MM.1S (cell line): ENCODE data around the gene PSMD1.

Source experiments
- DNase-seq: peaks from one replicate; pipeline ENCODE4 v3.0.0-alpha.2; 2015
- H2AFZ ChIP-seq: fragments of 300-600 bp; sonication (generic); 2 replicates; pipeline ENCODE4 v1.6.0; 2016; ENCODE audit warnings: antibody characterized with exemption, low read length
- H3F3A ChIP-seq: fragments of 300-600 bp; sonication (generic); 2 replicates; pipeline ENCODE4 v1.6.1; 2016; ENCODE audit warnings: mild to moderate bottlenecking, antibody characterized with exemption, low read length, moderate library complexity, mixed read lengths; ENCODE audit not compliant: insufficient read depth
- H3K27ac ChIP-seq: fragments of 300-600 bp; sonication (generic); 2 replicates; pipeline ENCODE4 v1.5.1; 2016; ENCODE audit warnings: mild to moderate bottlenecking, low read length
- H3K27me3 ChIP-seq: fragments of 300-600 bp; sonication (generic); replicated peaks from 2 replicates; pipeline ENCODE4 v1.6.0; 2016; ENCODE audit warnings: low read length; ENCODE audit not compliant: insufficient read depth
- H3K36me3 ChIP-seq: fragments of 300-600 bp; sonication (generic); replicated peaks from 2 replicates; pipeline ENCODE4 v1.6.1; 2016; ENCODE audit warnings: mild to moderate bottlenecking, low read length, mixed read lengths; ENCODE audit not compliant: insufficient read depth
- H3K4me1 ChIP-seq: fragments of 300-600 bp; sonication (generic); 2 replicates; pipeline ENCODE4 v1.6.1; 2016; ENCODE audit warnings: low read length, mixed read lengths
- H3K4me2 ChIP-seq: fragments of 300-600 bp; sonication (generic); 2 replicates; pipeline ENCODE4 v1.6.0; 2016; ENCODE audit warnings: low read depth, low read length
- H3K4me3 ChIP-seq: fragments of 300-600 bp; sonication (generic); 2 replicates; pipeline ENCODE4 v1.5.1; 2016; ENCODE audit warnings: low read length, mixed read lengths
- H3K79me2 ChIP-seq: fragments of 300-600 bp; sonication (generic); 2 replicates; pipeline ENCODE4 v1.6.1; 2016; ENCODE audit warnings: mixed run types, low read length, mixed read lengths
- H3K9ac ChIP-seq: fragments of 300-600 bp; sonication (generic); 2 replicates; pipeline ENCODE4 v1.6.1; 2016; ENCODE audit warnings: low read length, mixed read lengths
- H3K9me2 ChIP-seq: fragments of 300-600 bp; sonication (generic); replicated peaks from 2 replicates; pipeline ENCODE4 v1.6.1; 2016; ENCODE audit warnings: mild to moderate bottlenecking, low read length, mixed read lengths; ENCODE audit not compliant: insufficient read depth
- H3K9me3 ChIP-seq: fragments of 300-600 bp; sonication (generic); replicated peaks from 2 replicates; pipeline ENCODE4 v1.6.1; 2016; ENCODE audit warnings: mild to moderate bottlenecking, low read length, mixed read lengths; ENCODE audit not compliant: insufficient read depth
- H4K20me1 ChIP-seq: fragments of 300-600 bp; sonication (generic); 2 replicates; pipeline ENCODE4 v1.6.1; 2016; ENCODE audit warnings: mild to moderate bottlenecking, low read length, moderate library complexity, mixed read lengths; ENCODE audit not compliant: insufficient read depth
- EZH2 ChIP-seq: fragments of 300-600 bp; sonication (generic); optimal IDR thresholded peaks from 2 replicates; pipeline ENCODE3; 2017; ENCODE audit warnings: low read depth, mild to moderate bottlenecking, antibody characterized with exemption, low read length, mixed read lengths
- EZH2phosphoT487 ChIP-seq: fragments of 300-600 bp; sonication (generic); IDR thresholded peaks from 2 replicates; pipeline ENCODE4 v1.6.1; 2018; ENCODE audit warnings: antibody characterized with exemption, low read length
- TF ChIP-seq, protein P1 (sequence below): fragments of 300-600 bp; sonication (generic); IDR thresholded peaks from 2 replicates; pipeline ENCODE4 v1.5.1; 2016; ENCODE audit warnings: antibody characterized with exemption, low read length, mixed read lengths

PSMD1 gene

DNA sequence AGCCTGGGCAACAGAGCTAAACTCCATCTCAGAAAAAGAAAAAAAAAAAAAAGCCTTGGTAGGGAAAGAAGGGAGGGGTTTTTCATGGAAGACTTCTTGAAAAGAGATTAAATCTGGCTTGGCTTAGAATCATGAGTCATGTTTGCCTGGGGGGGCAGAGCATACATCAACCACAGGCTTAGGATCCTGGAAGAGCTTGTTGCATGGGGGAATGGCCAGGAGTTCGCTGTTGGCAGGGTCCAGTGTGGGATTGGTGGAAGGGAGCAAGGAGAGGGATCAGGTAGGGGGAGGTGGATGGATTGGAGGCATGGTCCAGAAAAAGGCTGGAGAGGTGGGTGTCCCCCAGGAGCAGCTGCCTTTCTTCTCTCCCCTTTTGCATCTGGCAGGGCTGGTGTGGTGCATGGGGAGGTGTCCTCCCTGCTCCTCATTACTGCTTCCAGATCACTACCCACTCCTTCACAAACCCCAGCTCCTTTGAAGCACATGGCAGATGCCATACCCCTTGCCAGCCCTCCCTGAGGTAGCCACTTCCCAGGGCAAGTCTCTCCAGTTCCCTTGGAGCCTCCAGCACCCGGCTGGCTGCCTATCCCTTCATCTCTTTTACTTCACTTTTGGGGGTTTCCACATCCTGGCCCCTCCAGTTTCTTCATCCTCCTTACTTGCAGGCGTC is 144.3 kb downstream of the PSMD1 start:
- no peaks in the 10 kb centered on the region for H4K20me1 ChIP-seq
- H3K27ac ChIP-seq: no peak overlapping the region
- H3K9me2 ChIP-seq: no peaks in the 10 kb centered on the region
- H3K4me2 ChIP-seq: no peak overlapping the region
- no peaks in the 10 kb centered on the region for H3K79me2 ChIP-seq
- no peak for DNase-seq
- H3K9ac ChIP-seq: no peak overlapping the region
- H3K9me3 ChIP-seq: no peaks in the 10 kb centered on the region
- TF ChIP-seq, protein P1, sequence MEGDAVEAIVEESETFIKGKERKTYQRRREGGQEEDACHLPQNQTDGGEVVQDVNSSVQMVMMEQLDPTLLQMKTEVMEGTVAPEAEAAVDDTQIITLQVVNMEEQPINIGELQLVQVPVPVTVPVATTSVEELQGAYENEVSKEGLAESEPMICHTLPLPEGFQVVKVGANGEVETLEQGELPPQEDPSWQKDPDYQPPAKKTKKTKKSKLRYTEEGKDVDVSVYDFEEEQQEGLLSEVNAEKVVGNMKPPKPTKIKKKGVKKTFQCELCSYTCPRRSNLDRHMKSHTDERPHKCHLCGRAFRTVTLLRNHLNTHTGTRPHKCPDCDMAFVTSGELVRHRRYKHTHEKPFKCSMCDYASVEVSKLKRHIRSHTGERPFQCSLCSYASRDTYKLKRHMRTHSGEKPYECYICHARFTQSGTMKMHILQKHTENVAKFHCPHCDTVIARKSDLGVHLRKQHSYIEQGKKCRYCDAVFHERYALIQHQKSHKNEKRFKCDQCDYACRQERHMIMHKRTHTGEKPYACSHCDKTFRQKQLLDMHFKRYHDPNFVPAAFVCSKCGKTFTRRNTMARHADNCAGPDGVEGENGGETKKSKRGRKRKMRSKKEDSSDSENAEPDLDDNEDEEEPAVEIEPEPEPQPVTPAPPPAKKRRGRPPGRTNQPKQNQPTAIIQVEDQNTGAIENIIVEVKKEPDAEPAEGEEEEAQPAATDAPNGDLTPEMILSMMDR: no peak
- TF ChIP-seq EZH2phosphoT487: no peak
- no peak for TF ChIP-seq EZH2
- H3K4me3 ChIP-seq: no peak overlapping the region
- no peaks in the 10 kb centered on the region for H3K36me3 ChIP-seq
- H2AFZ ChIP-seq: no peak overlapping the region
- no peaks in the 10 kb centered on the region; the same call in 1 of the 2 replicates for H3K4me1 ChIP-seq
- 0 out of 2 replicates have a peak, but pooled peaks cover 3% of the 10 kb centered on the region for H3K27me3 ChIP-seq
- H3F3A ChIP-seq: no peaks in the 10 kb centered on the region

DNA sequence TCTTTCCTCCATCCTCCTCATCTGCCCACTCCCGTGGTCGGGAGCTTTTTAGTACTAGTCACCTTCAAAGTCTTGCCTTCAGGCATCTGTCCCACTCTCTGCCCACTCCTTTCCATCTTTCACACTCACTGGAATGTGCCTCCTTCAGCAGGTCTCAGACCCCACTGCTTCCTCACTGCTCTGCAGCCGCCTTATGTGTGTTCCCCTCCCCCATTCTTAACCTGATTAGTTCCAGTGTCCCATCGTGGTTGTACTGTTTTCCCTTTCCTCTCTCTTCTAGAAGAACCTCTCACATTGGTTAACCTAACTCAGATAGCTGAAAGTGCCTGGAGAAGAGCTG is 144.8 kb downstream of the PSMD1 start:
- no peaks in the 10 kb centered on the region for H3K79me2 ChIP-seq
- H3K4me1 ChIP-seq: no peaks in the 10 kb centered on the region; the same call in 1 of the 2 replicates

DNA sequence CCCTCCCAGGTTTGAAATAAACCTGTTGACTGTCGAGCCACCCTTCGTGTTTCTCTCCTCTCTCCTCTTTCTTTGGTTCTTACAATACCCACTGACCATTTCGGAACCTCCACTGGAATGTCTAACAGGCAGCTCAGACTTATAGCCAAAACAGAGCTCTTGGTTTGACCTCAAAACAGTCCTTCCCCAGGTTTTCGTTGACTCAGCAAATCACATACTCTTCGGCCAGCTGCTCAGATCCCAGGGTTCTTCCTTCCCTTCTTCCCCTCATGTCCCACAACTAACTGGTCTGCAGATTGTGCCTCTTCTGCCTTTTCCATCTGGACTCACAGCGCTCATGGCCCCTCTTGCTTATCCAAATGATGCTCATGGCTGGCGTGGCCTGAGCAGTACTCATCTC is 146.4 kb downstream of the PSMD1 start:
- no peaks in the 10 kb centered on the region for H3K9me2 ChIP-seq
- H3K4me3 ChIP-seq: no peak overlapping the region

More for the DNA sequence above, 144.8 kb downstream of the PSMD1 start:
- Histone ChIP-seq H3K36me3 (no peaks in the 10 kb centered on the region), H4K20me1 (no peaks in the 10 kb centered on the region), H3F3A (no peaks in the 10 kb centered on the region), H3K4me2 (no peak overlapping the region), H3K9ac (no peak overlapping the region), H3K27me3 (0 out of 2 replicates have a peak, but pooled peaks cover 3% of the 10 kb centered on the region), H3K9me2 (no peaks in the 10 kb centered on the region), H3K4me3 (no peak overlapping the region), H2AFZ (no peak overlapping the region), H3K27ac (no peak overlapping the region), H3K9me3 (no peaks in the 10 kb centered on the region)
- no peak for DNase-seq
- TF ChIP-seq EZH2phosphoT487 (no peak), EZH2 (no peak)
- TF ChIP-seq, protein P1: no peak

More for the DNA sequence above, 146.4 kb downstream of the PSMD1 start:
- Histone ChIP-seq H3K36me3 (no peaks in the 10 kb centered on the region), H3K9ac (no peak overlapping the region), H3K4me1 (peaks cover 2% of the 10 kb centered on the region), H3K4me2 (no peak overlapping the region), H3K27me3 (no peaks in the 10 kb centered on the region), H3K79me2 (no peaks in the 10 kb centered on the region), H4K20me1 (no peaks in the 10 kb centered on the region), H2AFZ (no peak overlapping the region), H3K27ac (no peak overlapping the region), H3F3A (no peaks in the 10 kb centered on the region), H3K9me3 (no peaks in the 10 kb centered on the region)
- TF ChIP-seq EZH2: no peak
- TF ChIP-seq, protein P1: no peak
- TF ChIP-seq EZH2phosphoT487: no peak
- DNase-seq: no peak
